Hypothalamus (tissue), 51 donors: ENCODE measurements around the gene FRAS1.
A peak's percentile ranks its signal among the peaks of the same experiment; 100 is the strongest.
"Not testable (repeated sequence)": the region's sequence is repeated elsewhere in the genome, so short reads cannot be mapped to it uniquely, and the experiment has no call there.

Experiments
- DNase-seq, 51 donors: peaks; one replicate each; lab custom pipeline; 2025; lab: John Stamatoyannopoulos, UW

Gene FRAS1

DNA sequence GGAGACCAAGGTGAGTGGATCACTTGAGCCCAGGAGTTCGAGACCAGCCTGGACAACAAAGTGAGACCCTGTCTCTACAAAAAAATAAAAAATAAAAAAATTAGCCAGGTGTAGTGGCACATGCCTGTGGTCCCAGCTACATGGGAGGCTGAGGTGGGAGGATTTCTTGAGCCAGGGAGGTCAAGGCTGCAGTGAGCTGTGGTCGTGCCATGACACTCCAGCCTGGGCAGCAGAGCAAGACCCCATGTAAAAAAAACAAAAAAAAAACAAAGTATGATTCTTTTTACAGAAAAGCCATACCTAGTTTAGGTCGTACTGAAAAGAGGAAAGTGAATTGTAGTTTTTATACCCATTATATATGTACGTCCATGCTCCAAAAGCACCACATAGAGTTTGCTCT, 151.8 kb downstream of the FRAS1 start:
- not testable (repeated sequence) for DNase-seq

DNA sequence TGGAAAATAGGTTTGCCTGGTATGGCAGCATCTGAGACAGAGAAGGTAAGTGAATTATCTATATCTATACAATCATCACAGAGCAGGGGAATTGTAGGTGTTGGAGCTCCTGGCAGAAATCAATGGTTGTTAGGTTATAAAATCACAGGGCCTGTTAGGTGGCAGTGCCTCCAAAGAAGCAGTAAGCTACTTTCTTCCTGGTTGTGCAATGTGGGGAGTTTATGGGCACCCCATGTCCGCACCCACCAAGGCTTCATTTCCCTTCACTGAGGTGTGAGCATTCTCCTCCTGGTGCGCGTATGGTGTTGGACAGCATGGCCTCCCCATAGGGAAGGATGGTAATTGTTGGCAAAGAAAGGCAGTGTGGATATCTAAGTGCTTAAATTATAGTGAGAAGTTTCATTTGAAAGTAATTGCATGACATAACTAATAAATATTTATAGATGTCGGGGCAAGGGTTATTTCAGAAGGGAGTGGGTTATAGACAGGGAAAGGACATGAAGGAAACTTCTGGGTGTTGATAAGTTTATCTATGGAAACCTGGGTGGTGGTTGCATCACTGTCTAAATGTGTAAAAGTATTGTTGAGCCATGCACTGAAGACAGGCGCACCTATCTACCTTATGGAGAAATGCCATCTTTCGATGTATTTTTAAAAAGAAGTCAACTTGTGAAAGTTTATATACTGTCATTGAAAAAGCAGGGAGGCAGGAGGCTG, 153.7 kb downstream of the FRAS1 start:
- no peak for DNase-seq

DNA sequence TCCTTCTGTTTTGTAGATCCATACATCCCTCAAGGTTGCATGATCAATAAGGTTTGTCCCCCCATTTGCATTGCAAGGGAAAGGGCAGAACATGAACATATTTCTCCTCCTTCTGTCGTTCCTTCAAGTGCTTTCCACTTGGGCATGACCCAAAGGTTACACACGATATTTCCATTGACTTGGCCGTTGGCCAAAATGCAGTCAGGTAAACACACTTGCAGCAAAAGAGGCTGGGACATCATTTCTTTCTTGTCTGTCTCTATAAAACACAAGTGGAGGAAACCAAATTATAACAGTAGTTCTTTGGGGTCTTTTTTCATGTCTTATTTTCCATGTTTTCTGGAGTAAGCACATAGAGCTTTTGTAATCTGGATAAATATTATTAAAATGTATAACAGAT, 156.1 kb downstream of the FRAS1 start:
- no peak for DNase-seq

DNA sequence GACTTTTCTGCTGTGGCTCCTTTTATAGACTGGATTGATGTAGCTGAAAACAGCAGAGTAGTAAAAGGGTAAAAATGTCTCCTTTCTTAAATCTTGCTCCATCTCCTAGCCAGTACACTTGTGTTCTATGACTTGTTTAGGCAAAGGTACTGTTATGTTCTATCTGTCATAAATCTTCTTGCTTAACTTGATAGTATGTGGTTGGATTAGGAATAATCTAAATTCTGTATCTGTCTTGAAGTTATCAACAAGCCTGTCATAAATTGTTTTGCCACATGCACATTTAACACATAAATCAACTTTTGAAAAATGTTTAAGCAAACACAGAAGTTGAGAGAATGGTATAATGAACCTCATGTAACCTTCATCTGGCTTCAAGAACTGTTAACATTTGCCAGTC, 157.0 kb downstream of the FRAS1 start:
- DNase-seq, result no peak

DNA sequence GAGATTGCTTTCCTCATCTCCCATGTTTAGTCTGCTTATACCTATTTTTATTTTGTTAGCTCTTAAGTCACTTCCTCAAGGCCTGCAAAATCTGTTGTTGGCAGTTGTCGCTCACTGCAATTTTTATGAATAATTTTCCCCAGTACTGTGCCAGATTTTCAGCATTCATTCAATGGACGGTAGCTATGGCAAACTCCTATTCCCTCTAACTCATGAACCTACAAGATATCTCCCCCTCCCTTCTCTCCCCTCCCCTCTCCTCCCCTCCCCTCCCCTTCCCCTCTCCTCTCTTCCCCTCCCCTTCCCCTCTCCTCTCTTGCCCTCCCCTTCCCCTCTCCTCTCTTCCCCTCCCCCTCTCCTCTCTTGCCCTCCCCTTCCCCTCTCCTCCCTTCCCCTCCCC, 160.4 kb downstream of the FRAS1 start:
- DNase-seq, result no peak

DNA sequence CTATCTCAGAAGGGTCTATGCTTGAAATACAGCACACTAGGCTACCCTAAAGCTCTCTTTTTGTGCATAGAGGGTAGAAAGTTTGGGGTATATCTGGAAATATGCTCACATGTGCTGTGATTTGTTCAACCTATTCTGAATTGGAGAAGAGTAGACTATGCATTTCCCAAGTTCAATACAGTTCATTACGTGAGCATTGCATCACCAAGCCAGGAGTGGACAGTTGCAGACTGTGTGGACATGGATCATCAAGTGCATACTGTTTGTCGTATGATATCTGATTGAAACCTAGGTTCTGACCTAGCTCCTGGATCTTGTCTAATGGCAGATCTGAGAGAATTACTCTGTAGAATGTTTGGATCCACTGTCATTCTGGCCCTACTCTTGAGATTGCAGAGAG, 161.1 kb downstream of the FRAS1 start:
- no peak for DNase-seq

DNA sequence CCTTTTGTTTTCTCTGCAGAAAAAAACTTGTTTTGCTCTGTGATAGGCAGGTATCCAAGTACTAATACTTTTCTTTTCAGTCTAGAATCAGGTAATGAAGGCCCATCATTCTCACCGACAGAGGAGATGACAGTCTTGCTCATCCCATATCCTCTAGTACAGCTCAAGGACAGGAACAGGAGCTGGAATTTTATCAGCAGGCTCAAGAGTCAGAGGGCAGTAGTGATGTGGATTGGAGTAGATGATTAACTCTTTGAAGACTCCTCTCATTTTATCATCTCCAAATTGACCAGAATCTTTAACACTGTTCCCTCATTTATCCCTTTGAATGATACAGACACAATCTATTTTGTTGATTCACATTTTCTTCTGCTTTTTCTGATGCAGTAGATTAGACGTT, 162.7 kb downstream of the FRAS1 start:
- DNase-seq, result no peak

DNA sequence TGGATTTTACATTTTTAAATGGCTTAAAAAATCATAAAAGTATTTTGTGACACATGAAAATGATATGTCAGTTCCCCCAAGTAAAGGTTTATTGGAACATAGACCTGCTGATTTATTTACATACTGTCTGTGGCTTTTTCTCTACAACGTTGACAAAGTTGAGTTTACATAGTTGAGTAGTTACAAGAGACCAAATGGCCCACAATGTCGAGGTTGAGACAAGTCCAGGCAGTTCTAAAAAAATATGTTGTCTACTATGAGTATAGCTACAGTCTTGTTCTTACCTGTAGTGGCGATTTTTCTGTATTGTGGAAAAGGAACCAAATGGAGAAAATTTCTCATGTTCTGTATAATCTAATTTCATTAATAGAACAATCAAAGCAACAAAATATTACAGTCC, 163.2 kb downstream of the FRAS1 start:
- DNase-seq, result no peak

DNA sequence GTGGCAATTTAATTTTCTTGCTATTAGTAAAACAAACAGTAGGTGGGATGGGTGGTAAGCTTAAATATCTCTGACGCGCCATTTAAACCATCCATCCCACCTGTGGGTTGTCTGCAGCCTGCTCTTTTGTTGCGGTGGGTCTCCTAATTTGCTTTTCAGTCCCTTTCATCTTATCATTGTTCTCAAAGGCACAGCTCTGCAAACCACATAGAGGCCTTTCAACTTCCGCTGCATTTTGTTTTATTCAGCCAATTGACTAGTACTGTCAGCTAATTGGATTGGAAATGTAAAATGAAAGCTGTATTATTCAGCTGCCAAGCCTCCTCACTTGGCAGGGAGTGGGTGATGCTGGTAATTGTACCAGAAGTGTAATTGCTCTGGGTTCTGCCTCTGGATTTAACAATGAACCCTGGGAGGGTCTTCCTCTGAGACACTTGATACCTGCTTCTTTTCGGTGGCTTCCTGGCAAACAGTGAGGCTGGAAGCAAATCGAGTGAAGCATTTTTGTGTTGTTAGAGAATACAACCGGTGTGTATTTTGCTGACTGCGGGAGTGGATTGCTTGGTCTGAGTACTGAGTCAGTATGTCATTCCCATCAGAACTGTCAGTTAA, 165.6 kb downstream of the FRAS1 start:
- peak in 1 of 51 donors; percentile 45 for DNase-seq

DNA sequence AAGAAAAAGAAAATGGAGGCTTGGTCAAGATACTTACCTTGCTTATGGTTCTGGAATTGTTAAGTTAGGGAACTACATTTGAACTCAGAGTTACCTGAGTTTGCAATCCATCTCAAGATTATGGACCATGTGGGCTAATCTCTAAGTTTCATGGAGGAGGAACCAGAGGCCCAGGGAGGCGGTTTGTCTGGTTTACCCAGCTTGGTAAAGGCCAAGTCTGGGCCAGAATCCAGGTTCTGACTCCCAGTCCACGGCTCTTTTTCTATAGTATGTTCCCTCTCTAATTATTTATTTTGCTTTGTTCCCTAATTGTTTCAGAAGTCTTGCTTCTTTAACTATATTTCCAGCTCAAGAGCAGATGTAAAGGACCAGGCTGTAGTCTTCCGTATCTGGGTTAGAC, 168.1 kb downstream of the FRAS1 start:
- no peak for DNase-seq

DNA sequence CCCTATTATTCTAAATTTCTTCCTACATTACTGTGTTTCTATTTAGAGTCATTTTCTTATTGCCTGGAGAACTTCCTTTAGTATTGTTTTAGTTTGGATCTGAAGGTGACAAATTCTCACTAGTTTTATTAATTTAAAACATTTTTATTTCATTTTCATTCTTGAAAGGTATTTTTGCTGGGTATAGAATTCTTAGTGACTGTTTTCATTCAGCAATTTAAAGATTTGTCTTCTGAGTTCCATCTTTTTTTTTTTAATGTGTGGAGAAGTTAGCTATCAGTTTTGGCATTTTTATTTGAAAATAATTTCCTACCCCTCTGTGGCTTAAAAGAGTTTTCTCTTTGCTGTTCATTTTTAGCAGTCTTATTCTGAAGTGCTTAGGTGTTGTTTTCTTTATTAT, 169.2 kb downstream of the FRAS1 start:
- no peak for DNase-seq

DNA sequence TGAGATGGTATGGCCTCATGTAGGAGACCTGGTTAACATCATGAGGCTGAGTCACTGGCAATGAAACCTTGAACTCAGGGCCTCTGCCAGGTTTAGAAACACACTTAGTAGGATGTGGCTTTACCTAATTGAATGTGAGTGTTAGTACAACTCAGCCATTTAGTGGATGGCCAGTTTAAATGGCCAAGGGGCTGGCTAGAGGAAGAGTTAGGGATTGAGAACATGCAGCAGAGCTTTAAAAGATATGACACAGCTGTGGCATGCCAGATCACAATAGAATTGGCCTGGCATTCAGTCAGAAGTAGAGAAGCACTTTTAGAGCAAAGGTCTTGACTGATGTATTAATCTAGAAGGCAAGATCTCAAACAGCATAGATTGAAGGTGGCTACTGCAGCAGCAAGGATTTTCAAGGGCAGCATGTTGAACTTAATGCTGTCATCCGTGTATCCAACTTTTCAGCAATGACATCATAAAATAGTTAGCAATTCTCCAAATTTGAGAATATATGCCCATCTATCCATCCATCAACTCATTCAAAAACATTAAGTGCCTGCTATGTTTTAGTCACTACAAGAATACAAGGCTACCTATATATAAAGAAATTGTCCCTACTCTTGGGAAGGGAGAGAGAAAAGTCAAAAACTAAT, 170.4 kb downstream of the FRAS1 start:
- DNase-seq, result no peak

DNA sequence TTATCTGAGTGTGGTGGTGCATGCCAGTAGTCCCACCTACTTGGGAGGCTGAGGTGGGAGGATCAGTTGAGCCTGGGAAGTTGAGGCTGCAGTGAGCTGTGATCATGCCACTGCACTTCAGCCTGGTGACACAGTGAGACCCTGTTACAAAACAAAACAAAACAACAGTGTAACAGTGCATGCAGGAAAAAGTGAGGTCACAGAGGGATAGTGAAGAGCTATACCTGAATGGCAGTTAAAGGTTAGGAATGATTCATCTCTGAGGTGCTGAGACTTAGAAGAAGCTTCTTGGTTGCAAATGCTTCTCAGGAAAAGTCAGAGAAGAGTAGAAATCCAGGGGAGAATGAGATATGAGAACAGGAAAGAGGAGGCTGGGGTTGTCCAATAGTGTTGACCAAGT, 178.7 kb downstream of the FRAS1 start:
- DNase-seq, result no peak

DNA sequence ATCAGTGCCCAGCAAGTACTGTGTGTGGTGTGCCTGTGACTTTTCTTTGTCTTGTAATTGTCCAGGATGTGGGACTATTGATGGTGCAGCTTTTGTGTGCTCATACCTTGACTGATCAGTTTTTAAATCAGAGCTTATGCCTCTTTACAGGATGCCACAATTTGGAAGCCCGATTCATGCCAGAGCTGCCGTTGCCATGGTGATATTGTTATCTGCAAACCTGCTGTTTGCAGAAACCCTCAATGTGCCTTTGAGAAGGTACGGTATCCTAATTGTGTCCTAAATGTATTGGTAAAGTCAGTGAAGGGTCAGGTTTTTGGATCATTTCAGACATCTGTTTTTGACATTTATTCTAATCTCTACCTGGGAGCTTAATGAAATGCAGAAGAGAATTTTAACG, 180.2 kb downstream of the FRAS1 start:
- peak in 4 of 51 donors; percentile 2 to 32 (median 4) for DNase-seq

DNA sequence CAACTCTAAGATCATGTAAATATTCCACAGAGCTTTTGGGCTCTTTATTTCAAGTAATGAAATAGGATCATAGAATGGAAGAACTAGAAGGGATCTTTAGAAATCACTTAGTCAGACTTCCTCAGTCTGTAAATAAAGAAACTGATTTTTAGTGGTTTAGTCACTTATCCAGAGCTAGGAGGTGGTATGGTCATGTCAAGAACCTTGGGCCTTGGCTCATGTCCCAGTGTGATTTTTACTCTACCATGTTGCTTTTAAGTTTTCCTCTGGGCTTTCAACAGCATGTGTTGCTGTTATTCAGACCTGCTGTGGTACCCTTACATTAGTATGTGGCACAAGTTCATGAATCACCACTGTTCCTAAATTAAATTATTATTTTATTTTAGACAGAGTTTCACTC, 184.9 kb downstream of the FRAS1 start:
- DNase-seq, result no peak

DNA sequence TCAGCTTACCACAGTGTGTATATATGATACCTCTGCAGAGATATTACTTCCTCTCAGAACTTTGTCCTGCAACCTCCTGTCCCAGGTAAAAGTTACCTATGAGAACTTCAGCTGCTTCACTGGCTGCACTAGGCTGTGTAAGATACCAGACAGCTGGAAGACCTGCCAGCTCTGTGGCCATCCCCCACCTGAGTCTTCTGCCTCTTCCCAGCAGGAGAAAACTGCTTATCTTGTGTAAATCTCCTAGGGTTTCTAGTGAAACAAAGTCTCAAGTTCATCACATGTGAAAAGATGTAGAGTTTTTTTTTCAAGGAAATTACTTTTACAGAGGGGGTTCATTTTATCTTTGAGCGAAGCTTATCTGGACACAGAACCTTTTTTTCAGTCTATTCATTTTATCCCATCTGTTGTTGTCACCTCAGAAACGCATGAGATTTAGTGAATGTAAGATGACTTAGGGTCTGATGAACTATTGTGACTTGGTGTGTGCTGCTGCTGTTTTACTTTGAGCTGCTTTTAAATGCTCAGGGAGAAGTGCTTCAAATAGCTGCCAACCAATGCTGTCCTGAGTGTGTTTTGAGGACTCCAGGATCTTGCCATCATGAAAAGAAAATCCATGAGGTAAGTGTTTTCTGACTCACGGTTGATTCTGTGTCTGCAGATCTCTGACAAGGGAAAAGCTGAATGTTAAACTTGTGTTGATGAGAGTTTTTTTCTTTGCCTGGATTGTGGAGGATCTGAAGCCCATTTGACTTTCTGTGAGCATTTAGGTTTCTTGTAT, 187.8 kb downstream of the FRAS1 start:
- DNase-seq, result peak in 1 of 51 donors; percentile 4

DNA sequence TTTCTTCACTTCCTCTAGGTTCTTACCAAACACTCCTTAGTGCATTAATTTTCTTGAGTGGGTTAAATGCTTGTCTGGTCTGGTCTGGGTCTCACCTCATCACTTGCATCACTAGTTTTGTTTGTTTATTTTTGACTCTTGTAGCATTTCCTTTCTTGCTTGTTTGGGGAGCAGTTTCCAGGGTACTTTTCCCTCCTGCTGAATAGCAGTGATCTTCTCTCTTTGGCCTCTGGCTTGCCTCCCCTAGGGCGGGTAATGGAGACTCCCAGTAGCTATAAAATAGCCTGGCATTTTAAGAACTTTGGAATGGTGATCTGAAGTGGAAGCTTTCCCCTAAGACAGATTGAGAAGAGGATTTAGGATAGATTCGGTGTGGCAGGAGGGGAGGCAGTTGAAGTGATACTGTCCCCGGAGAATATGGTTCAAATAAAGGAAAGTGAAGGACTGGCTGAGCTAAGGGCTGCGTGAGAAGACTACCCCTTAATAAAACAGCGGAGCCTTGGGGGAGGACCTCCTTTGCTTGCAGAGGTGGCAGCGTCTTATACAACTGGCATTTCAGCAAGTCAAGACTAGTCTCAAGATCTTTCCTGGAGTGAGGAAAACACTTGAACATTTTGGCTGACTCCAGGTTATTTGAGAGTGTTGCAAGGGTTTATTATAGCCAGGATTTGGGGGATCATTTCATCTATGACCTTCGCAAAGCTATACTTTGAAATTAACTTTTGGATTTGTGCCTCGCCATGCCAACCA, 190.6 kb downstream of the FRAS1 start:
- DNase-seq, result no peak

DNA sequence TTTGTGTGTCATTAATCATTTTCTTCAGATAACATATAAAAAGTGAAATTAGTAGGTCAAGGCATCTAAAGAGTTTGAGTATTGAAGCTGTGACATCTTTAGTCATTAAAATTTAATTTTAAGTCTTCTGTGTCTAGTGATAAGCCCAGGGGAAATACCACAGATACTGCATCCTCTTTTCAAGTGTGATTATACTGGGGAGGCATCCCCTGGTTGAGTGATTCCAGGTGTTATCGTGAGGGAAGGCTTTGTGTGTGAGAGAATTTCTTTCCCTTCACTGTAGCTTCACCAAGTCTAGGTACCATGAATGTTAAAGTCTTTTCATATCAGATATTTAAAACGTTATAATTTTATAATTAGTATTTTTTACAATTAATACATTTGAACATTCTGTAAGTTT, 193.4 kb downstream of the FRAS1 start:
- DNase-seq, result no peak

DNA sequence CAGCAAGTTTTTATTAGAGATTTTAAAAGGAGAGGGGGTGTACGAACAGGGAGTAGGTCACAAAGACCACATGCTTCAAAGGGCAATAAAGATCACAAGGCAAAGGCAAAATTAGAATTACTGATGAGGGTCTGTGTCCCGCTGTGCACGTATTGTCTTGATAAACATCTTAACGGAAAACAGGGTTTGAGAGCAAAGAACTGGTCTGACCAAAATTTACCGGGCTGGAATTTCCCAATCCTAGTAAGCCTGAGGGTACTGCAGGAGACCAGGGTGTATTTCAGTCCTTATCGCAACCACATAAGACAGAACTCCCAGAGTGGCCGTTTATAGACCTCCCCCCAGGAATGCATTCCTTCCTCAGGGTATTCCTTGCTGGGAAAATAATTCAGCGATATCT, 195.7 kb downstream of the FRAS1 start:
- not testable (repeated sequence) for DNase-seq

DNA sequence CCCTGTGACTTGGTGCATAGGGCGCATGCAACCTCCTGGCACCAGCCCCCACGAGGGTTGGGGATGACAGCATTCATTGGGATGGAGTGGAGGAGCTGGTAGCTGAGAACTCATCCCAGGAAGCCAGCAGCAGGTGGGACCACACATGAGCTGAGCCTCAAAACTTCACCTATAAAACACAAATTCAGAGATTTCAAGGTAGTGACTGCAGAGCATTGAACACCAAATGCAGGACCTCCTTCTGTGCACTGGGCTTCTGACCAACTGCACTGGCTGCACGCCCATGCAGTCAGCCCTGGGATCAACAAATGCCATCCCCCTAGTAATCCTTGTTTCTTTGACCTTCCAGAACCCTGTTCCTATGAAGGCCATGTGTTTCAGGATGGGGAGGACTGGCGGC, 197.8 kb downstream of the FRAS1 start:
- DNase-seq, result no peak

DNA sequence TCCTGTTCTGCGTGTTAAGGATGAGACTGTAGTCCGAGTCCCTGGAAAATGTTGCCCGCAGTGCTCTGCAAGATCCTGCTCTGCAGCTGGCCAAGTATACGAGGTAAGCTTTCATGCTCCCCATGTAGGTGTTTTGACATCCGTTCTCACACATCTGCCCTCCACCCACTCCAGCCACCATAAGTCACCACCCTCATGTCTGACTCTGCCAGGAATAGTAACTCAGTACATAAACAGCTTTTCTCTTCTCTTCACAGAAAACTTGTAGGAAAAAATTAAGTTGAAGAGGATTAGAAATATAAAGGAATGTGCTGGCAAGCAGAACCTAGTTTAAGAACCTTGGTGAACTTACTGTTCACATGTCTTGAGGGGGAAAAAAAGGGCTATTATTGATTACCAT, 207.9 kb downstream of the FRAS1 start:
- no peak for DNase-seq
